Measurements from ENCODE around the gene DDHD1.
"Not testable (repeated sequence)": the region's sequence is repeated elsewhere in the genome, so short reads cannot be mapped to it uniquely, and the experiment has no call there.

The DDHD1 gene

DNA sequence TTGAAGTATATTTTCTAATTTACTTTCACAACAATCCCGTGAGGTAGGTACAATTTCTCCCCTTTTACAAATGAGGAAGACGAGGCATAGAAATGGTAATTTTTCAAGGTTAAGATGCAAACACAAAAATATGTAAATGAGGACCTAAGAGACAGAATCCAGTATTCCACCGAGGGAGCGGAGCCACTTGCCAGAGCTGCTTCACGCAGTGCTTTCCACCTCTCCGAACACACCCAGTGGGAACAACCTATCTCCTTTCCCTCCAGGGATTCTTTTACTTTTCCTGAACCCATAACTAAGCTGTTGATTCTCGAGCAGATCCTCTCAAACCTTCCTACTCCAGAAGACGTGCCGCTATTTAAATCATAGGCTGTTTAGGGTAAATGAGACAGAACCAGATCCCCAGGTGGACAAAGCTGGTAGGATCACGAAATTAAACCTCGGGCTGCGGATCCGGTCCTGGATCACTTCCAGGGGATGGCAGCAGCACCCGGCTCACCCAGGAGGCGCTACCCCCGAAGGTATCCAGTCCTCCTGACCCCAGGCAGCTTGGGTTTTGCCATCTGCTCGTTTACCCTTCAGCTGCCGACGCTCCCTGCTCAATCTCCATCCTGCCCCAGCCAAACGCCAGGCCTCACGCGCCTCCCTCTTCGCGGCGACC is 1.5 kb downstream of the DDHD1 start:
- DNase-seq, result peak; percentile 47

DNA sequence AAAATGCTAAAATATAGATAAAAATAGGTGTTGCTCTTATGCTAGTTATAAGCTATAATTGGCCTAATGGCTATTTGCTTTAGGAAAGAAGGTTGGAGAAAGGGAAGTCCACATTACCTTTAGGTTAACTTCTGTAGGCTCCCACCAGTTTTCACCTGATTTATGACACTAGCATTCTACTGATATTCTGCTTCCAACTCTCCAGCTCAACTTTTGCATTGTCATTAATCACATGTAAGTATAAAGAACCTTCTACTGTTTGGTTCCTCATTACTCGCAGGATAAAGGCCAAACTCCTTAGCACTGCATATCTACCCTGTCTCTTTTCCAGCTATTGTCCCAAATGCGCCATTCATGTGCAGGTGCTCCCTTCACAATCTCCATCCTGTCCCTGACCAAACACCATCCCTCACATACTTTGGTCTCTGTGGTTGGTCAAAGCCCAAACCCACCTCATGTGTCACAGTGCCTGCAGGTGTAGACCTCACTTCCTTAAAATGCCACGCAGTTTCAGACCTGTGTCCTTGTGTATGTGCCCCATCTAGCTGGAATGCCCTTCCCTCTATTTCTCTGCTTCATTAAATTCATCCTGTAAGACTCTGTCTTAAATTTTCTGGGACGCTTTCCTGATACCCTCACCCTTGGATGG is 3.3 kb downstream of the DDHD1 start:
- DNase-seq, result no peak

DNA sequence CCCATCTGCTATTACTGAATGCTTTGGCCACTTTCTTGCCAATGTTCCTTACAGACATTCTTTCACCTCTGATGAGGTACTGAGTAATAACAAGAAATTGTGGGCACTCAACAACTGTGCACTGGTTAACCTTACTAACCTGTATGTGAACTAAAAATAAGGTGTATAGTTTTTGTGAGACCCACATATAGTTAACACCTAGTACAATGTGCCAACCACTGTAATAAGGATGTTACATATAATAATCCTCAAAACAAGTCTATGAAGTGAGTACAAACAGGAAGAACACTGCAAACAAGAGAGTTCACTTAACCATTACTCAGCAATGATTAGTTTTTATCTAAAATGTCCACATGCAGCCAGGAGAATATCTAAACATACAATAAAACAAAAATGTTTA is 4.5 kb downstream of the DDHD1 start:
- DNase-seq, result no peak

DNA sequence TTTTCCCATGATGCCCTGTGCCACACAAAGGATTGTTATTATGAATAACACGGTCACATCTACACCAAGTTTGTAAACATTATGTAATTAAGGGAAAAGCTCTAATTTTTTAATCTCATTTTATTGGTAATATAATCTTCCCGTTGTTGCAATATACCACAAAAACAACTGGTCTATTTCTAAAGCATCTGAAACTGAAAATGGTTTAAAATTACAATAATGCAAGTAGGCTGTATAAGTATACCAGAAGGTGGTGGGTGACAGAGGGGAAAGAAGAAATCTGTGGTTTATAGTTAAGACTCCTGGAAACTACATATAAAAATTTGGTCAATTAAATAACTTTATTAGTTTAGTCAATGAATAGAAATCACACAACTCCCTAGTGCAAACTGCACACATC is 5.2 kb downstream of the DDHD1 start:
- no peak for DNase-seq

DNA sequence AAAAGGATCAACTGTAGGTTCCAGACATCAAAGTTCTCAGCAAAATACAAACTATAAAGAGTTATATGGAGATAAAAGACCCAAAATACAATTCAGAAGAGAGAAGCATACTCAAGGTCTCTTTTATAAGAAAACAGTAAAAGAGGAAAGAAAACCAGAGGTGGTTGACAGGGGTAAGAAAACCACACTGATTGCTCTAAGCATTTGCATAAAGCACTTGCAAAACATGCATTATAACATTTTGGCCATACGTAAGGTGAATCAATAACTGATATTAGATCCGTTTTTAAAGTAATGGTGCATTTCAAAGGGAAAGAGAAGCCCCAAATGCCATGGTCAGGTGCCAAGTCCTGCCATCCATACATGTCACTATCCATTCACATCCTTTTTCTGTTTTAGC is 5.9 kb downstream of the DDHD1 start:
- no peak for DNase-seq

DNA sequence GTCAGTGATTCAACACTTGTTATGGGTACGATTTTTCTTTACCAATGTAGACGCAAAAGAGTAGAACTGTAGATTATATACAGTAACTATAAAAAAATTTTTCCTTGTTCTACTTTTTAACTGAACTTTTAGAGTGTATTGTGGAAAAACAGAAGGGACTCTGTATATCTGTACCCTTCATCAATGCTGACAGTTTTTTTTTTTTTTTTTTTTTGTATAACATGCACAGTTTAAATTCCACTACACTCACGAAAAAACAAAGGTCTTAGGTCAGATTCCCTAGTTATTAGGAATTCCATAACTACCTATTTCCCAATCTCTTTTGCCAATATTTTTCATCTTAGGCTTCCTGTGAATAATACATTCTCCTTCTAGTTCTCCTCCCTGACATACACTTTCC is 6.4 kb downstream of the DDHD1 start:
- DNase-seq, result no peak

DNA sequence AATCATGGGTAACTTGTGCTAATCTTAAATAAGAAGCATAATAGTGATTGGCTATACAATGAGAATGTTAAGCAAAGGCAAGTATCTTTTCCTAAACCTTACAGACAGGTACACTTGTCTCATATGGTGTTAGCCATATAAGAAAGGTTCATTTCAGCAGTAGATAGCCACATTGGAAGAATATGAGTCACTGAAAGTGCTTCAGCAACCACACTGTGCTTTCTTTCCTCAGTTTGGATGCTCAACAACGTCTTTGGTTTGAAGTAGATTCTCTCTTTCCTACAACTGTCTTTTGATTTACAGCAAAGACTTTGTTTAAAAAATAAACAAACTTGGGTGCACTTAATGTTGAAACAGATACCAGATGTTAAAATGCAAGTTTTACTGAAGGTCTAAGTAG is 8.9 kb downstream of the DDHD1 start:
- DNase-seq, result no peak

DNA sequence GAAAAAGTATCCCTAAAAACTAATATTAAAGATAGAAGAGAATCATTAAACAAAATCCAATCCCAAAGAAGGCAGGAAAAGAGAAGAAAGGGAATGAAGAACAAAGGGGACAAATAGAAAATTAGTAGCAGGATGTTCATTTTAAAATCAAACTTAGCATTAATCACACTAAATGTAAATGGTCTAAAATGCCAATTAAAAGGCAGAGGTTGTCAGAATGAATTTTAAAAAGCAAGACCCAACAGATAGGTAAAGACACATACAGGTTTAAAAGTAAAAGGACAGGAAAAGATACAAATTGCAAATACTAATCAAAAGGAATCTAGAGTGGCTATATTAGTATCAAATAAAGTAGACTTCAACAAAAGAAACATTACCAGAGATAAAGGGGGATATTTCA is 12.5 kb downstream of the DDHD1 start:
- no peak for DNase-seq

DNA sequence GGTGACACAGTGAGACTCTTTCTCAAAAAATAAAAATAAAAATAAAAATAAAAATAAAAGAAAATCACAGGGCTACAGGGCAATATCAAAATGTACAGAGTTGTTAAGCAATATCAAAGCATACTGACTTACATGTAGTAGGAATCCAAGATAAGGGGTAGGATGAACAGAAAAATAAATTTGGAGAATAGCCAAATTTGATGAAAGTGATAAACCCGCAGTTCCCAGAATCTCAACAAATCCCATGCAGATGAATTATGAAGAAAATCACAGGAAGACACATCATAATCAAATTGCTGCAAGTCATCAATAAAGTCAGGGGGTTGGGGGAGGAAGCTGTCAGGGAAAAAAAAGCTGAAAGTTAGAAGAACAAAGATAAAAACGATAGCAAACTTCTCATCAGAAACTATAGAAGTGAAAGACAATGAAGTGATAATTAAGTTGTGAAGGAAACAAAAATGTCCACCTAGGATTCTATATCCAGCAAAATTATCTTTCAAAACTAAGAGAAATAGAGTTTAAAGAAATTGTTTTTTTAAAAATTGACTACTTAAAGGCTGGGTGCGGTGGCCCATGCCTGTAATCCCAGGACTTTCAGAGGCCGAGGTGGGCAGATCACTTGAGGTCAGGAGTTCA is 15.4 kb downstream of the DDHD1 start:
- no peak for DNase-seq

DNA sequence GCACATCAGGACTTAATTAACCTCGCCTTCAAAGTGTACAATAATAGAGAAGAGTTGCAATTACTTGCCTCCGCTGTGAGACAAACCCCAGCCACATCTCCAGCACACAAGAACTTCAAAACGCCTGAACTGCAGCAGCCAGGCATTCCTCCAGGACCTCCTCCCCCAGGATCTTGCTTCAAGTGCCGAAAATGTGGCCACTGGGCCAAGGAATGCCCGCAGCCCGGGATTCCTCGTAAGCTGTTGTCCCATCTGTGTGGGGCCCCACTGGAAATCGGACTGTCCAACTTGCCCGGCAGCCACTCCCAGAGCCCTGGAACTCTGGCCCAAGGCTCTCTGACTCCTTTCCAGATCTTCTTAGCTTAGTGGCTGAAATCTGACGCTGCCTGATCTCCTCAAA is 22.6 kb downstream of the DDHD1 start:
- DNase-seq, result not testable (repeated sequence)

DNA sequence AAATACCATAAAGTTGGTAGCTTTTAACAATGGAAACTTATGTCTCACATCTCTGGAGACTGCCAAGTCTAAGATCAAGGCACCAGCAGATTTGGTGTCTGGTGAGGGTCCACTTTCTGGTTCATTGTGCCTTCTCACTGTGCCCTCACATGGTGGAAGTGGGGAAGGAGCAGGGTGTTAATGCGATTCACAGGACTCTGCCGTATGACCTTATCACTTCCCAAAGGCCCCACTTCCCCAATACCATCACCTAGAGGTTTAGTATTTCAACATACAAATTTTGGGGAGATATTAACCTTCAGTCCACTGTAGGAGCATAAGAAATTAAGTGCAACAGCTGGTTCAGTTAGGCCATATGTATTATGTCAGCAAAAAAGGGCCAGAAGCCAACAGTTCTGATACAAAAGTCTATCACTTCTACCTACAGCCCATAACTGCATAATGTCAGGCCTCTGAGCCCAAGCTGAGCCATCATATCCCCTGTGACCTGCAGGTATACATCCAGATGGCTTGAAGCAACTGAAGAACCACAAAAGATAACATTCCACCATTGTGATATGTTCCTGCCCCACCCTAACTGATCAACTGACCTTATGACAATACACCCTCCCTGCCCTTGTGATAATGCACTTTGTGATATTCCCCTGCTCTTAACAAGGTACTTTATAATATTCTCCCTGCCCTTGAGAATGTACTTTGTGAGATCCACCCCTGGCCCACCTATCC is 24.7 kb downstream of the DDHD1 start:
- DNase-seq, result no peak

DNA sequence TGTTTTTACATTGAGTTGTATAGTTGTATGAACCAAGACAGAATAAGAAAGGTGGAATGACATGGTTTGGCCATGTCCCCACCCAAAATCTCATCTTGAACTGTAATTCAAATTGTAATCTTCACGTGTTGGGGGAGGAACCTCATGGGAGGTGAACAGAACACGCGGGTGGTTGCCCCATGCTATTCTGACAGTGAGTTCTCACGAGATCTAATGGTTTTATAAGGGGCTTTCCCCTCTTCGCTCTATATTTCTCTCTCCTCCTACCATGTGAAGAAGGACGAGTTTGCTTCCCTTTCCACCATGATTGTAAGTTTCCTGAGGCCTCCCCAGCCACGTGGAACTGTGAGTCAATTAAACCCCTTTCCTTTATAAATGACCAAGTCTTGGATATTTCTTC is 25.3 kb downstream of the DDHD1 start:
- DNase-seq, result no peak

DNA sequence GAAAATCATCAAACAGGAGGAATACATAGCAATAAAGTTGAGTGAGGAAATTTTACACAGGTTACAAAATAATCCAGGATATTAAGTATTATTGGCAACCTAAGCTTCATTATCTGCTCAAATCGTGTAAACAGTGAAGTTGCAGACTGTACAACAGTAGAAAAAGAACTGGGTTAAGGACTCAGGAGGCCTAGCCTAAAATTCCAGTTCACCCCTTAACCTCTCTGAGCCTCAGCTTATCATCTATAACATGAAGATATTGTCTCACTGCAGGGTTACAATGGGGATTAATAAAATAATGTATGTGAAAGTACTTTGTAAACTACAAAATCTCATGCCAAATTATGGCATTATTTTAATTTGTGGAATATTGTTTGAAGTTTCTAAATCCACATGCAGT is 26.0 kb downstream of the DDHD1 start:
- no peak for DNase-seq

DNA sequence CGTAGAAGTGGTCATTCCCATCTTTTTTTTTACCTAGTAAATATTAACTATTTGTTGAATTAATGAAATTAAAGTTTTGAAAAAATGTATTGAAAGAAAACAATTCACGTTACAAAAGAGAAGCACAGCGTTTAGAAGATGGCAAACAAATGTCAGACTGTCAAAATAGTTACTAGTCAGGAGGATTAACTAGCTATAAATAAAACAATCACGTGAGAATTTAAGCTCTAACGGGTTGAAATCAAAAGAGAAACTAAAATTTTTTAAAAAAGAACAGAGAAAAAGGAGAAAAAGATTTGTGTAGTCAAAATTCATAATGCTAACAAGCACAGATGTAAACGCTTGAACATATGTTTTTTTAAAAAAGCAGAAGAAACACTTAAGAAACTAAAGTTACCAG is 26.4 kb downstream of the DDHD1 start:
- DNase-seq, result no peak

DNA sequence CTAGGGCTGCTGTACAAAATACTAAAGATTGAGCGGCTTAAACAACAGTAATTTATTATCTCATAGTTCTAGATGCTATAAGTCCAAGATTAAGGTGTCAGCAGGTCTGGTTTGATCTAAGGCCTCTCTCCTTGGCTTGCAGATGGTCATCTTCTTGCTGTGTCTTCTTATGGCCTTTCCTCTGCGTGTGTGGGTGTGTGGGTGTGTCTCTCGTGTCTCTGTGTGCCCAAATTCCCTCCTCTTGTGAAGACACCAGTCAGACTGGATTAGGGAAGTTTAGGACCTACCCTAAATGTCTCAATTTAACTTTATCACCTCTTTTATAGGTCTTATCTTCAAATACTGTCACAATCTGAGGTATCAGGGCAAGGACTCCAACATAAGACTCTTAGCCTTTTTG is 28.3 kb downstream of the DDHD1 start:
- DNase-seq, result no peak

DNA sequence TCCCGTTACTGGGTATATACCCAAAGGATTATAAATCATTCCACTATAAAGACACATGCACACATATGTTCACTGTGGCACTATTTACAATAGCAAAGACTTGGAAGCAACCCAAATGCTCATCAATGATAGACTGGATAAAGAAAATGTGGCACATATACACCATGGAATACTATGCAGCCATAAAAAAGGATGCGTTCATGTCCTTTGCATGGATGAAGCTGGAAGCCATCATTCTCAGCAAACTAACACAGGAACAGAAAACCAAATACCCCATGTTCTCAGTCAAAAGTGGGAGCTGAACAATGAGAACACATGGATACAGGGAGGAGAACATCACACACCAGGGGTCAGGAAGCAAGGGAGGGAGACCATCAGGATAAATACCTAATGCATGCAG is 31.7 kb downstream of the DDHD1 start:
- DNase-seq, result not testable (repeated sequence)

DNA sequence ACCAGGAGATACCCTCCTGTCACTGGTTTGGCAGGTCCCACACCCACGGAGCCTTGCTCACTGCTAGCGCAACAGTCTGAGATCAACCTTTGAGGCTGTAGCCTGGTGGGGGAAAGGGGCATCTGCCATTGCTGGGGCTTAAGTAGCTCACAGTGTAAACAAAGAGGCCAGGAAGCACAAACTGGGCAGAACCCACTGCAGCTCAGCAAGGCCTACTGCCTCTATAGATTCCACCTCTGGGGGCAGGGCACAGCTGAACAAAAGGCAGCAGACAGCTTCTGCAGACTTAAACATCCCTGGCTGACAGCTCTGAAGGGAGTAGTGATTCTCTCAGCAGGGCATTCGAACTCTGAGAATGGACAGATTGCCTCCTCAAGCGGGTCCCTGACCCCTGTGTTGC is 35.6 kb downstream of the DDHD1 start:
- not testable (repeated sequence) for DNase-seq

DNA sequence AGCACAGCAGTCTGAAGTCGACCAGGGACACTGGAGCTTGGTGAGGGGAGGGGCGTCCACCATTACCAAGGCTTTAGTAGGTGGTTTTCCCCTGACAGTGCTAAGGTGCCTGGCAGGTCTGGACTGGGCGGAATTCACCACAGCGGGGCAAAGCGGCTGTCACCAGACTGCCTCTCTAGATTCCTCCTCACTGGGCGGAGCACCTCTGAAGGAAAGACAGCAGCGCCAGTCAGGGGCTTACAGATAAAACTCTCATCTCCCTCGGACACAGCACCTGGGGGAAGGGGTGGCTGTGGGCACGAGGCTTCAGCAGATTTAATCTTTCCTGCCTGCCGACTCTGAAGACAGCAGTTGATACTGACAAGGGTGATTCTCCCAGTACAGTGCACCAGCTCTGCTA is 39.1 kb downstream of the DDHD1 start:
- DNase-seq, result no peak

DNA sequence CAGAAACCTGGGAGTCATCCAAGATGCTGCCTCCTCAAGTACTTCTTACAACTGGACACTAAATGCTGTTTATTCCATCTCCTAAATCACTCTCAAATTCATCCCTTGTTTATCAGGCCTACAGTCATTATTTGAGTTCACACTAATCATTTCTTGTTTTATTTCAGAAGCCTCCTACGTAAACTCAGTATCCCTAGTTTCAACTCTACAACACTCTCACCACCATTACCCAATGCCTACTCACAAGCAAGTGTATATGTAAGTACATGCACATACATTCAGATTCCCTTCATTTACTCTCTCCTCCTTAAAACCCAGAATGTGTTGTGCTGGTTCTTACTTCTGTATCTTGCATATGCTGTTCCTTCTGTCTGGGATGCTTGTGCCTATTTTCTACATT is 43.0 kb downstream of the DDHD1 start:
- DNase-seq, result no peak

DNA sequence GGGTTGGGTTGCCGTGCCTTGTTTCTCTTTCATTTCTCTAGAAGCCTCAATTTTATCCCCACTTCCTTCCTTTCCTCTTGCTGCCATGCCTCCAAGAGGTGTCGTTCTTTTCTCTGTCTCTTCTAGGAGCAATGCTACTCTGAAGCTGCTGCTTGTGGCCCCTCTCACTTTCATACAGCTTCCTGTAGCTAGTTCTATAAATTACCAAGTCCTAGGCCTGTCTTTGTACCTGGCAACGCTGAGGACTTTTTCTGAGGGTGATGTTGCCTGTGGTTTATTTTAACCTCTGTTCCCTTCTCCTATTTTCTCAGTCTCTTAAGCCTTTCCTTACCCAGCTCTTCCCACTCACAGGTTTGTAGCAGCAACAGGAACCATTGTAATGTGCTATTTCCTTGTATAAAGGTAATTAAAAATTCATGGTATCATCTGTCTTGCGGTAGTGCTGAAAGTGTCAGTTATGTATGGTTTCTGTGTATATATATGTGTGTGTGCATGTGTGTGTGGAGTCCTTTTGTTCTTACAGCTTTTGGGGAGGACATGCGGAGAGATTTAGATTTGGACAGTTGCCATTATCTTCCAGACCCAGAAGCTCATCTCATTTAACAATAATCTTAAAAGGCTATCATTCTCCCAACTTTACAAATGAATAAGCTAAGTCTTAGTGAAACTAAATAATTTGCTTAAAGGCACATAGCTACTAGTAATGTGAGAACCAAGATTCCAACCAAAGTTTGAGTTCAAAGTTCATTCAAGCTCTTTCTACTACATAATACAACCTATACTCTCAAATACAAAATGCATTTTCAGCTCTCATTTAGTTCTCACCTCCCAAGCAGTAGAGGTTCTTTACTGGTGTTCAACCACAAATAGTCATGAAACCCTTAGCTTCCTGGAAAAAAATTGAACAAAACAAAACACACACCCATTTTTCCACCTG is 43.8 kb downstream of the DDHD1 start:
- no peak for DNase-seq

DNA sequence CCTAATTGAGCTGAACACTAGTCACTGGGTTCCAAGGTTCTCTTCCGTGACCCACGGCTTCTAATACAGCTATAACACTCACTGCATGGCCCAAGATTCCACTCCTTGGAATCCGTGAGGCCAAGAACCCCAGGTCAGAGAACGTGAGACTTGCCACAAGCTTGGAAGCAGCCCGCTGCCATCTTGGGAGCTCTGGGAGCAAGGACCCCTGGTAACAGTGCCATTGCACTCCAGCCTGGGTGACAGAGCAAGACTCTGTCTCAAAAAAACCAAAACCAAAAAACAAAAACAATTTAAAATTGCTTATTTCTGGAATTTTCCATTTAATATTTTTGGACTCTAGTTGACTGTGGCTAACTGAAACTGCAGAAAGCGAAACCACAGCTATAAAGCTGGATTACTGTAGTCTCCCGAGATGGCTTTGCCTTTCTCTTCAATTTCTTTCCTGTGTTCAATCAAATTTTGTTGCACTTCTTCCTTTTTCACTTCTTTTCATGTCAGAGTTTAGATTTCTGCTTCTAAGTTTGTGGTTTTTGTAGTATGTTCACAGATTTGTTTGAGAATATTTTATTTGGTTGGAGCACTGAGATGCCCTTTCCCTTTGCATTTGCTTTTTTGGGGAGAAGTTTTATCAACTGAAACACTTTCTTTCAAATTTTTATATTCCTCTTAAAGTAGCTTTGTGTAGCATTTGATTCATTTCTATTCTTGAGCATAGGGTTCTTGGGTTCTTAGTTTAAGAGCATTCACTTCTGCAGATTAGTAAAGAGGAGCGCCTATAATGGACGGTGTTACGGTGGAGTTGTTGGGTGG is 44.6 kb downstream of the DDHD1 start:
- no peak for DNase-seq

DNA sequence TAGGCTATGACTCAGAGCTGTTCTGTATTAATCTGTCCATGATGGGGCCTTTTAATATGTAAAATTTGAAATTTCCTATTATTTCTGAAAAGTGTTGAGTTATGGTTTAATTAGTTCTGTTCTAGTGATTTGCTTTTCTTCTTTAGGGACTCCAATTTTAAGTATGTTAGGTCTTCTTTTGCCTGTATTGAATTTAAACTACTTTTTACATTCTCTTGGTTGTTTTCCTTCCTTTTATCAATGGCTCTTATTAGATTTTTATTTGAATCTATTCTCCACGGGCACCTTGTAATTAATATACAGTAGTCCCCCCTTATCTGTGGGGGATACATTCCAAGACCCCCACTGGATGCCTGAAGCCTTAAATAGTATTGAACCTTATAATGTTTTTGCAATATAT is 46.4 kb downstream of the DDHD1 start:
- DNase-seq, result no peak

Data from NCI-H526 treated with DMSO at 0.1 percent for 48 hours (cell line).